GM12891 (cell line): ENCODE data around the gene SELENOF.

Source experiments
- POLR2A ChIP-seq: IDR thresholded peaks from 2 replicates; pipeline ENCODE4 v1.6.1; 2011; ENCODE audit warnings: low read depth, low read length, control low read depth
- POLR2AphosphoS5 ChIP-seq: IDR thresholded peaks from 2 replicates; pipeline ENCODE4 v1.6.1; 2011; ENCODE audit warnings: low read depth, low read length, control low read depth

- TF ChIP-seq POLR2AphosphoS5 (no peak), POLR2A (no peak)
Observed at GRCh38 chr1:86868477-86868876, 45.4 kb downstream of the SELENOF start.
